Fibroblast of lung (primary cell): Measurements from ENCODE around the gene FDXR. TPM values are rescaled to one million over a fixed set of nuclear protein-coding genes. Genes with fewer than 3 reads are reported as not detected.

Experiments
- DNase-seq, 2 donors: peaks; one replicate each; pipeline versions ENCODE4 v3.0.0 to v3.0.0-alpha.2; 2010; ENCODE audit warnings: low read depth in 2 of 2
- H2AFZ ChIP-seq: 2 replicates; pipeline ENCODE4 v1.5.1; 2012; ENCODE audit warnings: low read length, control low read depth, inconsistent platforms
- H3K27ac ChIP-seq: 2 replicates; pipeline ENCODE4 v1.5.1; 2011; ENCODE audit warnings: low read length, control low read depth; ENCODE audit not compliant: insufficient read depth
- H3K27me3 ChIP-seq: 2 replicates; pipeline ENCODE4 v1.5.1; 2011; ENCODE audit warnings: mild to moderate bottlenecking, low read length; ENCODE audit not compliant: control insufficient read depth, insufficient read depth
- H3K36me3 ChIP-seq: 2 replicates; pipeline ENCODE4 v1.5.1; 2011; ENCODE audit warnings: low read length; ENCODE audit not compliant: control insufficient read depth, insufficient read depth
- H3K4me1 ChIP-seq: 2 replicates; pipeline ENCODE4 v1.5.1; 2011; ENCODE audit warnings: low read length; ENCODE audit not compliant: control insufficient read depth, insufficient read depth; ENCODE audit errors: extremely low read depth
- H3K4me2 ChIP-seq: 2 replicates; pipeline ENCODE4 v1.5.1; 2011; ENCODE audit warnings: low read length, control low read depth; ENCODE audit not compliant: insufficient read depth; ENCODE audit errors: extremely low read depth
- H3K4me3 ChIP-seq, 4 experiments: fragments of 200-600 bp in 1 of 4; sonication (generic) in 1 of 4; replicated peaks in 1 of 4; 2 replicates each; pipeline ENCODE4 v1.5.1; 2011 to 2016; ENCODE audit warnings: low read length in 4 of 4, low read depth in 3 of 4, mild to moderate bottlenecking in 3 of 4, control low read depth in 2 of 4, inconsistent platforms in 1 of 4, mixed read lengths in 1 of 4; ENCODE audit not compliant: insufficient read depth in 1 of 4; ENCODE audit errors: control extremely low read depth in 1 of 4
- H3K79me2 ChIP-seq: 2 replicates; pipeline ENCODE4 v1.5.1; 2012; ENCODE audit warnings: mild to moderate bottlenecking, low read length, inconsistent platforms; ENCODE audit not compliant: control insufficient read depth, insufficient read depth
- H3K9ac ChIP-seq: 2 replicates; pipeline ENCODE4 v1.5.1; 2011; ENCODE audit warnings: mild to moderate bottlenecking, low read length, control low read depth; ENCODE audit not compliant: insufficient read depth
- H3K9me3 ChIP-seq: 2 replicates; pipeline ENCODE4 v1.5.1; 2012; ENCODE audit warnings: low read depth, low read length; ENCODE audit not compliant: control insufficient read depth, insufficient read depth
- H4K20me1 ChIP-seq: 2 replicates; pipeline ENCODE4 v1.5.1; 2011; ENCODE audit warnings: low read length; ENCODE audit not compliant: control insufficient read depth, insufficient read depth; ENCODE audit errors: extremely low read depth
- EZH2 ChIP-seq: IDR thresholded peaks from 2 replicates; pipeline ENCODE4 v1.5.1; 2012; ENCODE audit warnings: low read length, control low read depth, mild to moderate bottlenecking; ENCODE audit errors: missing control alignments
- polyA plus RNA-seq, 2 donors: library from polyadenylated mRNA; depleted of rRNA in 1 of 2; stranded (reverse) in 1 of 2; unstranded in 1 of 2; fragments of >200 nt; gene quantifications; 2 replicates each; pipeline ENCODE4 v1.2.1, GENCODE V29; 2011 to 2012; ENCODE audit warnings: missing spikeins in 1 of 2
- total RNA-seq: library from RNA; depleted of rRNA; stranded (reverse); fragments of >200 nt; gene quantifications from 2 replicates; pipeline ENCODE4 v1.2.1, GENCODE V29; 2014
- TF ChIP-seq, protein P1 (sequence below), 2 donors: IDR thresholded peaks in 1 of 2; conservative IDR thresholded peaks in 1 of 2; 1 replicate in 1 of 2; 2 replicates in 1 of 2; pipeline ENCODE4 v1.5.1; 2011 to 2012; ENCODE audit warnings: low read length in 2 of 2, control low read depth in 1 of 2, inconsistent platforms in 1 of 2, low read depth in 1 of 2, mild to moderate bottlenecking in 1 of 2

The FDXR gene
- total and polyA plus RNA-seq, 2 donors (not counting 1 experiment from before 2014, with no cell fraction given): 6.8 to 71.0 TPM

DNA sequence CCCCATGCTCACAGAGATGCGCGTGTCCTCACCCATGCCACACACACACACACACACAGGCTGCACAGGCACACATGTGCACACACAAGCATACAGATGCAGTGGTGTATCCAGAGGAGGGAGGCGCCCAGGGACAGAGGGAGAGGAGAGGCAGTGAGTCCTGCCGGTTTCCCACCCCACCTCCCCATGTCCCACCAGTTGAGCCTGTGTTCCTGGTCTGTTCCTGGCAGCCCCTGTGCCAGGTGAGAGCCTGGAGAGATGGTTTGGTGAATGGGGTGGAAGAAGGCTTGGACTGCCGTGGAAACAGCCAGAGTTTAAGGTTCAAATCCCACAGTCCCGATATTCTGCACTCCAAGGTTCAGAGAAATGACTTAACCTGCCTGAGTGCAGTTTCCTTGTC, 30.9 kb upstream of the FDXR start:
- Histone ChIP-seq H4K20me1 (no peaks in the 10 kb centered on the region), H3K79me2 (no peaks in the 10 kb centered on the region), H3K9ac (no peak overlapping the region), H3K9me3 (no peaks in the 10 kb centered on the region), H2AFZ (no peak overlapping the region), H3K4me3 (no peak overlapping the region), H3K27ac (no peak overlapping the region), H3K36me3 (no peaks in the 10 kb centered on the region), H3K4me1 (no peaks in the 10 kb centered on the region), H3K27me3 (no peaks in the 10 kb centered on the region), H3K4me2 (no peak overlapping the region)
- no peak for DNase-seq
- TF ChIP-seq EZH2: no peak

DNA sequence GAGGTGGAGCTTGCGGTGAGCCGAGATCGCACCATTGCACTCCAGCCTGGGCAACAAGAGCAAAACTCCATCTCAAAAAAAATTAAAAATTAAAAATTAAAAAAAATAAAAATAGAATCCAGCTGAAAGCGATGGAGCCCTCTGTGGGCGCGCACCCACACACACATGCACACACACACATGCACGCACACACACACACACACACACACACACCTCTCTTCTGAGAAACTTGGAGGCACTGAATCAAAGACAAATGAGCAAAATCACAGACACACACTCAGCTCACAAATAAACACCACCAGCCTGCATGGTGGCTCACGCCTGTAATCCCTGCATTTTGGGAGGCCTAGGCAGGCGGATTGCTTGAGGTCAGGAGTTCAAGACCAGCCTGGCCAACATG, 30.2 kb upstream of the FDXR start:
- Histone ChIP-seq H3K4me2 (no peak overlapping the region), H3K27ac (no peak overlapping the region), H3K36me3 (no peaks in the 10 kb centered on the region), H3K79me2 (no peaks in the 10 kb centered on the region), H3K4me3 (no peak overlapping the region), H3K9ac (no peak overlapping the region), H3K27me3 (no peaks in the 10 kb centered on the region), H4K20me1 (no peaks in the 10 kb centered on the region), H2AFZ (no peak overlapping the region), H3K4me1 (no peaks in the 10 kb centered on the region), H3K9me3 (no peaks in the 10 kb centered on the region)
- no peak for TF ChIP-seq EZH2
- TF ChIP-seq, protein P1, sequence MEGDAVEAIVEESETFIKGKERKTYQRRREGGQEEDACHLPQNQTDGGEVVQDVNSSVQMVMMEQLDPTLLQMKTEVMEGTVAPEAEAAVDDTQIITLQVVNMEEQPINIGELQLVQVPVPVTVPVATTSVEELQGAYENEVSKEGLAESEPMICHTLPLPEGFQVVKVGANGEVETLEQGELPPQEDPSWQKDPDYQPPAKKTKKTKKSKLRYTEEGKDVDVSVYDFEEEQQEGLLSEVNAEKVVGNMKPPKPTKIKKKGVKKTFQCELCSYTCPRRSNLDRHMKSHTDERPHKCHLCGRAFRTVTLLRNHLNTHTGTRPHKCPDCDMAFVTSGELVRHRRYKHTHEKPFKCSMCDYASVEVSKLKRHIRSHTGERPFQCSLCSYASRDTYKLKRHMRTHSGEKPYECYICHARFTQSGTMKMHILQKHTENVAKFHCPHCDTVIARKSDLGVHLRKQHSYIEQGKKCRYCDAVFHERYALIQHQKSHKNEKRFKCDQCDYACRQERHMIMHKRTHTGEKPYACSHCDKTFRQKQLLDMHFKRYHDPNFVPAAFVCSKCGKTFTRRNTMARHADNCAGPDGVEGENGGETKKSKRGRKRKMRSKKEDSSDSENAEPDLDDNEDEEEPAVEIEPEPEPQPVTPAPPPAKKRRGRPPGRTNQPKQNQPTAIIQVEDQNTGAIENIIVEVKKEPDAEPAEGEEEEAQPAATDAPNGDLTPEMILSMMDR (conservative IDR thresholded peaks at IDR 0.05 in 1 of 2, IDR thresholded peaks at IDR 0.05 in 1 of 2; ENCODE audit: low read depth in 1 of 2, low read length in 2 of 2): no peak
- DNase-seq: no peak

DNA sequence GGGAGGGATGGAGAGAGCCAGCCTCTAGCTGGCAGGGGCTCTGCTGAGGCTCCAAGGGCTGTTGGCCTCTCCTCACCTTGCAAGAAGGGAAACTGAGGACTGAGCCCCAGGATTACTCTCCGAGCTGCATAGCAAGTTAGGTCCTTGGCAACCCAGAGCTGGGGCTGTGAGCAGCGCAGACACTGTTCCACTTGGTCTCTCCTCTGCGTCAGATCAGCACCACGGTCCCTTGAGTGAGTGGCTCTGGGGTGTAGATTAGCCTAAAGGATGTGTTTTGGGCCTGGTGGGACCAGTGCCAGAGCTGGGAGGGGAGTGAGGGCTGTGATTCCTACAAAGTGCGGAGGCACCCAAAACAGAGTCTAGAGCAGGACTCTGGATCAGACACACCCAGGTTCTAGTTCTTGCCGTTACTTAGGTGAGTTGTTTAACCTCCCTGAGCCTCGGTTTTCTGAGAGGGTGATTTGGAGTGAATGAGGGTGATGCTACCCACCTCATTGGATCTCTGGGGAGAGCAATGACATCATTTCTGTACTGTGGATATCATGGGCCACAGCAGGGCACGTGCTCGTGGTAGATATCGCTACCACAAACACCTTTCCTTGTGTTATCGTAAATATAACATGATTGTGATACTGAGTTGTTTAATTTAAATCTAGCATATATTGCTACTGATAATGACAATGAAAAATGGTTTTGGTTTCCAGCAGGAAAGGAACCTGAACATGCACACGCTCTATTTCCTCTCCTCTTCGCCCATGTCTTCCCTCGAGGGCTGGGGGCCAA, 28.8 kb upstream of the FDXR start:
- Histone ChIP-seq H3K4me3 (no peak overlapping the region), H3K9me3 (no peaks in the 10 kb centered on the region), H3K4me2 (no peak overlapping the region), H3K27me3 (peaks cover 3% of the 10 kb centered on the region), H3K4me1 (no peaks in the 10 kb centered on the region), H2AFZ (no peak overlapping the region), H3K27ac (no peak overlapping the region), H4K20me1 (no peaks in the 10 kb centered on the region), H3K36me3 (no peaks in the 10 kb centered on the region), H3K9ac (no peak overlapping the region), H3K79me2 (no peaks in the 10 kb centered on the region)
- TF ChIP-seq, protein P1 (conservative IDR thresholded peaks at IDR 0.05 in 1 of 2, IDR thresholded peaks at IDR 0.05 in 1 of 2; ENCODE audit: low read depth in 1 of 2, low read length in 2 of 2): no peak
- no peak for TF ChIP-seq EZH2
- no peak for DNase-seq
